ENCODE results near the gene TNK1. TPM values are rescaled to one million over a fixed set of nuclear protein-coding genes. Genes with fewer than 3 reads are reported as not detected.

Gene TNK1
- total and polyA plus RNA-seq, 2 of the 8 experiments (the other 6 are each of a cell fraction or from before 2014, with no cell fraction given): 7.6 to 9.5 TPM

DNA sequence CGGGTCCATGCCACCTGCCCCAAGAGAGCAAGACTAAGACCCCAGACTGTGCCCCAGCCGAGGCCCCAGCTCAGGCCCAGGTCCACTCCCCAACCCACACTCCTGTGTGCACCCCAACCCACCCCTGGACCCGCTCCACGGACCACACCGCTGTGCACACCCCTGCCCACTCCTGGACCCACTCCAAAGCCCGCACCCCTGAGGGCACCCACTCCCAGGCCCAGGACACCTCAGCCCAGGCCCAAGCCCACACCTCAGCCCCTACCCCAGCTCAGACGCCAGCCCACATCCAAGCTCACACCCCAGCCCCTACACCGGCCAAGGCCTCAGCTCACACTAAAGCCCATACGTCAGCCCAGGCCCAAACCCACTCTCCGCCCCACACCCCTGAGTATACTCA is 48.8 kb downstream of the TNK1 start:
- H2BK120ac ChIP-seq (replicated peaks; ENCODE audit: low read depth, low read length): no peak overlapping the region
- no peaks in the 10 kb centered on the region for H3K36me3 ChIP-seq (ENCODE audit: control insufficient read depth in 2 of 4, insufficient read depth in 4 of 4, low read length in 3 of 4)
- H4K5ac ChIP-seq (ENCODE audit: insufficient read length, low read depth, low read length): no peak overlapping the region
- H3K23ac ChIP-seq (ENCODE audit: insufficient read length): no peak overlapping the region
- no peaks in the 10 kb centered on the region for H3K23me2 ChIP-seq (ENCODE audit: low read depth, low read length)
- no peak overlapping the region for H3K18ac ChIP-seq (ENCODE audit: extremely low read depth, low read length)
- H3K4me2 ChIP-seq (ENCODE audit: insufficient read depth in 1 of 2, low read depth in 2 of 2, low read length in 2 of 2): no peak overlapping the region
- H2BK20ac ChIP-seq (ENCODE audit: low read length): no peak overlapping the region
- H3K4me3 ChIP-seq (ENCODE audit: extremely low read depth in 1 of 4, insufficient read depth in 2 of 4, low read depth in 3 of 4, low read length in 4 of 4): no peak overlapping the region
- H2BK12ac ChIP-seq (ENCODE audit: low read depth, low read length): no peak overlapping the region
- no peaks in the 10 kb centered on the region; a peak in 1 of 7 replicates for H3K27me3 ChIP-seq (replicated peaks in 1 of 4; ENCODE audit: control insufficient read depth in 3 of 4, extremely low read depth in 1 of 4, insufficient read depth in 3 of 4, low read length in 3 of 4)
- H2AFZ ChIP-seq (ENCODE audit: low read length): no peak overlapping the region
- no peak overlapping the region for H2BK15ac ChIP-seq (ENCODE audit: low read length)
- TF ChIP-seq CBX5 (IDR thresholded peaks at IDR 0.05; ENCODE audit: low read depth, low read length) (no peak), POLR2A (IDR thresholded peaks at IDR 0.05; ENCODE audit: control extremely low read depth in 1 of 2, low read depth in 2 of 2, low read length in 2 of 2) (no peak), BCL11A (IDR thresholded peaks at IDR 0.05; ENCODE audit: low read depth in 2 of 2, low read length in 2 of 2) (no peak), E2F6 (IDR thresholded peaks at IDR 0.05) (no peak), CTCF (IDR thresholded peaks at IDR 0.05; ENCODE audit: control extremely low read depth in 1 of 3, insufficient read depth in 1 of 3, low read depth in 1 of 3, low read length in 3 of 3) (no peak), YY1 (IDR thresholded peaks at IDR 0.05; ENCODE audit: low read depth, low read length) (no peak), HDAC2 (IDR thresholded peaks at IDR 0.05; ENCODE audit: borderline replicate concordance in 1 of 2, low read depth in 2 of 2, low read length in 2 of 2) (no peak)
- TF ChIP-seq, protein P1, sequence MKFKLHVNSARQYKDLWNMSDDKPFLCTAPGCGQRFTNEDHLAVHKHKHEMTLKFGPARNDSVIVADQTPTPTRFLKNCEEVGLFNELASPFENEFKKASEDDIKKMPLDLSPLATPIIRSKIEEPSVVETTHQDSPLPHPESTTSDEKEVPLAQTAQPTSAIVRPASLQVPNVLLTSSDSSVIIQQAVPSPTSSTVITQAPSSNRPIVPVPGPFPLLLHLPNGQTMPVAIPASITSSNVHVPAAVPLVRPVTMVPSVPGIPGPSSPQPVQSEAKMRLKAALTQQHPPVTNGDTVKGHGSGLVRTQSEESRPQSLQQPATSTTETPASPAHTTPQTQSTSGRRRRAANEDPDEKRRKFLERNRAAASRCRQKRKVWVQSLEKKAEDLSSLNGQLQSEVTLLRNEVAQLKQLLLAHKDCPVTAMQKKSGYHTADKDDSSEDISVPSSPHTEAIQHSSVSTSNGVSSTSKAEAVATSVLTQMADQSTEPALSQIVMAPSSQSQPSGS (IDR thresholded peaks at IDR 0.05; ENCODE audit: low read length): no peak
- H2BK5ac ChIP-seq (ENCODE audit: low read depth, low read length): no peak overlapping the region
- no peaks in the 10 kb centered on the region; a peak in 1 of 7 replicates for H3K4me1 ChIP-seq (replicated peaks in 1 of 4; ENCODE audit: control insufficient read depth in 3 of 4, insufficient read depth in 4 of 4, low read length in 3 of 4)
- WGBS, 2 experiments (ENCODE audit: extremely low coverage in 1 of 2, insufficient coverage in 1 of 2, insufficient read length in 1 of 2, insufficient replicate concordance in 2 of 2, low coverage in 1 of 2, low lambda C conversion rate in 2 of 2, missing lambda C conversion rate in 1 of 2): 89% methylated on average over 9 of the region's 10 CpGs; no CpG with 5 or more reads in 1 of the 2 experiments
- H4K8ac ChIP-seq (ENCODE audit: extremely low read depth, insufficient read depth, low read length): no peak overlapping the region
- no peaks in the 10 kb centered on the region for H3K9me3 ChIP-seq (ENCODE audit: insufficient read depth in 2 of 2, low read depth in 1 of 2, low read length in 1 of 2)
- no peak overlapping the region for H3K27ac ChIP-seq (ENCODE audit: low read depth, low read length)
- H4K20me1 ChIP-seq (replicated peaks in 1 of 2; ENCODE audit: control insufficient read depth in 1 of 2, insufficient read depth in 2 of 2, low read length in 2 of 2): peaks cover 0 to 3% of the 10 kb centered on the region in 2 experiments
- H3K14ac ChIP-seq (ENCODE audit: insufficient read length): no peak overlapping the region
- H3K79me2 ChIP-seq (ENCODE audit: control insufficient read depth in 1 of 2, insufficient read depth in 2 of 2, low read length in 2 of 2): no peaks in the 10 kb centered on the region
- DNase-seq (ENCODE audit: low read depth in 1 of 2, low spot score in 2 of 2) (no peak), FAIRE-seq (no peak)
- no peak overlapping the region for H4K91ac ChIP-seq (replicated peaks; ENCODE audit: insufficient read length, low read length)
- ChIA-PET CTCF (ENCODE audit: partially characterized antibody) (interaction anchor here (0.7 to 1.0 kb wide), 2 partner anchors 81 to 258 kb away, joined by 3 read pairs; partner anchors contain the start of gene TP53), POLR2A (ENCODE audit: partially characterized antibody) (interaction anchor here (0.7 to 1.3 kb wide), 3 partner anchors 9 to 21 kb away, joined by 3 to 4 read pairs (median 4); partner anchors contain the start of gene FGF11)
- no peak overlapping the region for H3K56ac ChIP-seq (replicated peaks; ENCODE audit: insufficient read length, low read depth, low read length)
- no peak overlapping the region for H3K9ac ChIP-seq (replicated peaks in 1 of 4; ENCODE audit: extremely low read depth in 1 of 4, low read depth in 3 of 4, low read length in 3 of 4)
- no peak overlapping the region for H2AK5ac ChIP-seq (ENCODE audit: low read depth, low read length)
- H3K4ac ChIP-seq (replicated peaks; ENCODE audit: insufficient read length, low read depth, low read length): no peak overlapping the region
- H3K79me1 ChIP-seq (ENCODE audit: low read depth, low read length): no peaks in the 10 kb centered on the region
